OCI-LY7 (cell line): ENCODE measurements around the gene MCM5.

Experiments used
- CTCF ChIP-seq: fragments of 200-600 bp; sonication (generic); conservative IDR thresholded peaks from 2 replicates; pipeline ENCODE4 v1.5.1; 2014; ENCODE audit warnings: mild to moderate bottlenecking, antibody characterized with exemption, low read length, moderate library complexity, mixed read lengths
- EZH2phosphoT487 ChIP-seq: fragments of 200-600 bp; sonication (generic); IDR thresholded peaks from 2 replicates; pipeline ENCODE4 v1.6.1; 2018; ENCODE audit warnings: low read depth, borderline replicate concordance, mild to moderate bottlenecking, mixed run types, antibody characterized with exemption, low read length, moderate library complexity, mixed read lengths

- TF ChIP-seq CTCF (no peak), EZH2phosphoT487 (no peak)
These were observed 56.8 kb downstream of the MCM5 start for GRCh38 chr22:35456757-35457156.
